ENCODE results near the gene NAV1. TPM values are rescaled to one million over a fixed set of nuclear protein-coding genes. Genes with fewer than 3 reads are reported as not detected.

NAV1 gene
- total and polyA plus RNA-seq, 2 donors (not counting 3 experiments of a cell fraction or from before 2014, with no cell fraction given), result 19.9 to 138 TPM

- no peak overlapping the region for H3K4me3 ChIP-seq (replicated peaks in 1 of 3; ENCODE audit: insufficient read depth in 1 of 3, low read depth in 1 of 3, low read length in 3 of 3)
- CTCF ChIA-PET, result no interaction called here
- H3K27me3 ChIP-seq (ENCODE audit: control insufficient read depth in 2 of 2, insufficient read depth in 2 of 2, low read length in 2 of 2), result no peaks in the 10 kb centered on the region
- DNase-seq (ENCODE audit: low read depth, low spot score) (no peak), FAIRE-seq (no peak)
- H3K4me1 ChIP-seq (ENCODE audit: control insufficient read depth, extremely low read depth, insufficient read depth, low read length), result no peaks in the 10 kb centered on the region
- no peak overlapping the region for H3K9ac ChIP-seq (replicated peaks; ENCODE audit: extremely low read depth, insufficient read depth, low read length)
- dilution Hi-C loops (cut with MboI; ENCODE audit: extremely low pct_ligation_motif_present, low sequenced_read_pairs) (no loop called here), intact Hi-C loops (cut with micrococcal nuclease) (no loop called here)
- no peak overlapping the region for H3K4me2 ChIP-seq (ENCODE audit: insufficient read depth, low read length)
- H3K9me1 ChIP-seq (replicated peaks; ENCODE audit: control insufficient read depth, extremely low read depth, insufficient read depth, low read length), result no peaks in the 10 kb centered on the region
- POLR2A ChIA-PET, result no interaction called here
- H3K9me3 ChIP-seq (replicated peaks; ENCODE audit: control insufficient read depth, insufficient read depth, low read length), result no peaks in the 10 kb centered on the region
- H3K36me3 ChIP-seq (ENCODE audit: control insufficient read depth in 2 of 2, extremely low read depth in 1 of 2, insufficient read depth in 2 of 2, low read length in 2 of 2), result no peaks in the 10 kb centered on the region
- peaks cover 8% of the 10 kb centered on the region for H4K20me1 ChIP-seq (replicated peaks; ENCODE audit: control insufficient read depth, extremely low read depth, insufficient read depth, low read length)
- BruUV-seq (replicated peaks), result no TSS peak
- H2AFZ ChIP-seq (ENCODE audit: low read depth, low read length), result no peak overlapping the region
- no peak for TF ChIP-seq FOS (IDR thresholded peaks at IDR 0.05; ENCODE audit: borderline replicate concordance, insufficient read depth, low read length)
- TF ChIP-seq GATA2 (IDR thresholded peaks at IDR 0.05; ENCODE audit: insufficient read depth, insufficient read length, low read depth, low read length), result no peak
- TF ChIP-seq CTCF (IDR thresholded peaks at IDR 0.05; ENCODE audit: extremely low read depth in 1 of 2, insufficient read depth in 1 of 2, low read depth in 1 of 2, low read length in 2 of 2), result no peak
- TF ChIP-seq JUN (IDR thresholded peaks at IDR 0.05; ENCODE audit: borderline replicate concordance, insufficient read depth, insufficient read length, low read depth), result no peak
- TF ChIP-seq POLR2A (IDR thresholded peaks at IDR 0.05; ENCODE audit: low read depth, low read length), result no peak
- TF ChIP-seq, protein P1, sequence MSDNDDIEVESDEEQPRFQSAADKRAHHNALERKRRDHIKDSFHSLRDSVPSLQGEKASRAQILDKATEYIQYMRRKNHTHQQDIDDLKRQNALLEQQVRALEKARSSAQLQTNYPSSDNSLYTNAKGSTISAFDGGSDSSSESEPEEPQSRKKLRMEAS (IDR thresholded peaks at IDR 0.05; ENCODE audit: insufficient read depth, insufficient read length), result no peak
- TF ChIP-seq MYC (IDR thresholded peaks at IDR 0.05; ENCODE audit: low read depth, low read length), result no peak
- no peak for TF ChIP-seq POLR2AphosphoS5 (IDR thresholded peaks at IDR 0.05; ENCODE audit: insufficient read depth, low read depth, low read length)
- TF ChIP-seq EZH2 (IDR thresholded peaks at IDR 0.05; ENCODE audit: borderline replicate concordance, low read depth, low read length, severe bottlenecking), result no peak
- peaks cover 79% of the 10 kb centered on the region for H3K79me2 ChIP-seq (ENCODE audit: control insufficient read depth, insufficient read depth, low read length)
- H3K27ac ChIP-seq (ENCODE audit: insufficient read depth, low read depth, low read length), result no peak overlapping the region
These were observed 38.0 kb downstream of the NAV1 start for GRCh38 chr1:201576914-201577313.
